ENCODE data around the gene NDST3.

DNA sequence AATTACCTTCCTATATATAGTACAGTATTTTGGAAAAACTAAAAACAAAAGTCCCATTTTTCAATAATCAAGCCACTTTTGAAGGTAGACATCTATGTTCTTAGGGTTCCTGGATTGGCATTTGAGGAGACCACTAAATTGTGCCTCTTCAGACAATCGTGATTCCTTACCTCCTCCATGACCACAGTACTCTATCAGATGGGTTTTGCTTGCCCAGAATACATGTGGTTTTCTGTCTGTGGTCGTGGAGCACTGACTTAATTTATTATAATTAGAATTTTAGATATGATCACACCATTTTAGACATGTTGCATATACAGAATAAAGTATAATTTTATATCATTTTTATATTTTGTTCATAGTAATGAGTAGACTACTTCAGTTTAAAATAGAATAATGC, 67.9 kb downstream of the NDST3 start:
- no peak for TF ChIP-seq EZH2 (IDR thresholded peaks at IDR 0.05; ENCODE audit: low read length, unreplicated experiment)
- TF ChIP-seq, protein P1, sequence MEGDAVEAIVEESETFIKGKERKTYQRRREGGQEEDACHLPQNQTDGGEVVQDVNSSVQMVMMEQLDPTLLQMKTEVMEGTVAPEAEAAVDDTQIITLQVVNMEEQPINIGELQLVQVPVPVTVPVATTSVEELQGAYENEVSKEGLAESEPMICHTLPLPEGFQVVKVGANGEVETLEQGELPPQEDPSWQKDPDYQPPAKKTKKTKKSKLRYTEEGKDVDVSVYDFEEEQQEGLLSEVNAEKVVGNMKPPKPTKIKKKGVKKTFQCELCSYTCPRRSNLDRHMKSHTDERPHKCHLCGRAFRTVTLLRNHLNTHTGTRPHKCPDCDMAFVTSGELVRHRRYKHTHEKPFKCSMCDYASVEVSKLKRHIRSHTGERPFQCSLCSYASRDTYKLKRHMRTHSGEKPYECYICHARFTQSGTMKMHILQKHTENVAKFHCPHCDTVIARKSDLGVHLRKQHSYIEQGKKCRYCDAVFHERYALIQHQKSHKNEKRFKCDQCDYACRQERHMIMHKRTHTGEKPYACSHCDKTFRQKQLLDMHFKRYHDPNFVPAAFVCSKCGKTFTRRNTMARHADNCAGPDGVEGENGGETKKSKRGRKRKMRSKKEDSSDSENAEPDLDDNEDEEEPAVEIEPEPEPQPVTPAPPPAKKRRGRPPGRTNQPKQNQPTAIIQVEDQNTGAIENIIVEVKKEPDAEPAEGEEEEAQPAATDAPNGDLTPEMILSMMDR (conservative IDR thresholded peaks at IDR 0.05; ENCODE audit: low read depth, low read length) = no peak
